KBM-7 (cell line): Measurements from ENCODE around the gene KCNQ4.
A peak's percentile ranks its signal among the peaks of the same experiment; 100 is the strongest.

Experiments
- DNase-seq: peaks from one replicate; pipeline ENCODE4 v3.0.0-alpha.2; 2015
- in situ Hi-C: fragments of 300-500 bp; cut with MboI; formaldehyde crosslinking; loops from 2 replicates; pipeline ENCODE4 v1.14.3; 2020; ENCODE audit warnings: low sequenced_read_pairs, low pct_unique_long_range_greater_than_20kb, mixed read lengths

Gene KCNQ4

DNA sequence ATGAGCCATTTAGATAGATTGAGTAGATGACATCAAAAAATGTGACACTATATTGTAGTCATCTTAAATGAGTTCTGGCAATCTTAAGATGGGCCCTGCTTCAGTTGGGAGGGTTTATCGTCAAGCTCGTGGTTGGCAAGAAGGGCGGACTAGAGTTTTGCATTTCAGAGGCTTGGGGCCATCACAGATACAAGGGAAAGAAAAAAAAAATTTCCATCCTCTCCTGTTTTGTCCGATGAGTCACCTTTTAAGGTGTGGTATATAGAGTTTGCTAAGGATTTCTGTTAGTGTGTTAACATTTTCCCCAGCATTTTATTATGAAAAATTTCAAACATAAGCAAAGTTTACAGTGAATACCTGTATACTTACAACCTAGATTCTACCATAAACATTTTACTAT, 31.8 kb upstream of the KCNQ4 start:
- in situ Hi-C loops: no loop called here
- no peak for DNase-seq

DNA sequence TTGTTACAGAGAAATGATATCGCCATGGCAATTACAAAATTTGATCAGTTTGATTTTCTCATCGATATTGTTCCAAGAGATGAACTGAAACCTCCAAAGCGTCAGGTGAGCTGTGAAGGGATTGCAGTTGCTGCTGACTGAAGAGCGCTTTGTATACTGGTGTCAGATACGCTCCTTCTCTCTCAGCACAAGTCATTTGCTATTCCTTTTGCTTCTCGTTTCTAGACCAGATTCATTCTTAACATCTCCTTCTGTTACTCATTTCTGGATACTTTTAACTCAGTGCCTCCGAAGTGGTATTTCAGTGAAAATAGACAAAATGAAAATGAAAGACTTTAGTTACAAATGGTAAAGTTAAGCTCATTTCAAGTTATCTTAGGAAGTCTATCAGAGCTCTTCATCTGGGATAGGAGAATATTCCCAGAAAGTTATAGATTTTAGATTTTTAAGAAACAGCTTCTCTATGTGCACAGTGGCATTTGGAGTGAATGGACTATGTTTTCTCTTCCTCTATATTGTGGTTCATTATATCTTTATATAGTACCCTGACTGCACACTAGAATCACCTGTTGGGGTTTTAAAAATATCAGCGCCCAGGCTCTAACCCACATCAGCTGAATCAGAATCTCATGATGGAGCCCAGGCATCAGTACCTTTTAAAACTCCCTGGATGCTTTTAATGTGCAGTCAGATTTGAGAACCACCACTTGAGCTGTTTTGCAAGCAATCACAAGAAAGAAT, 30.3 kb upstream of the KCNQ4 start:
- DNase-seq: no peak
- in situ Hi-C loops: no loop called here

DNA sequence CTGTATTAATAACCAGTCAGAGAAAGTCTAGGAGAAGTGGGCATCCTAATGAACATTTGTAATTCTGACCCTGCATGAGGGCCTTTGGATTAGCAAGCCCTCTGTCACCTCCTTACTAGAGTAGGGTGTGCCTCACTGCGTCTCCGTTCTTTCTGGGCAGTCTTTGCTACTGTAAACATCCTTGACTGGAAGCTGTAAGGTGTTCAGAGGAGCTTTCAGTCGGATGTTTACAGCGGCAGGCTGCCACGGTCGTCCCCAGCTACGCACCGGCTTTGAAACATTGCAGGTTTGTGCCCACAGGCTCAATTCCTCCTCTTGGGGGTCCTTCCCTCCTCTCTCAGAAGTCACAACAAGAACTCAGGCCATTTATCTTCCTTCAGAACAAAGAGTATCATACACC, 29.4 kb upstream of the KCNQ4 start:
- in situ Hi-C loops: no loop called here
- DNase-seq: no peak

DNA sequence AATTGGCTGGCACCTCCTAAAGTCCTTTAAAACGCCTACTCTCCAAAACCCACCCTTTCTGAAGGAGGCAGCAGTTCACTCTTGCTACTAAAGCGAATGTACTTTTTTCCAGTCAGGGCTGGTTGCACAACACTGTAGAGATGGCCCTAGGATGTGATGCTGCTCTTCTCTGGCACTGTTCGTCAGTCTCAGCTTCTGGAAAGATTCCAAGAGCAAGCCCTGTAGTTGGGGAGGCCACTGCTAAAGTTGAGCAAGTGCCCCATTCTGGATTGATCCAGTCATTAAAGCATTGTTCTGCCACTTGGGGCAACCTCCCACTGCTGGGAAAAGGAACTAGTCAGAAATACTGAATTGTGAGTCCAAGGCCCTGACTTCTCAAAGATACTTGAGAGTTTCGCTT, 28.5 kb upstream of the KCNQ4 start:
- in situ Hi-C loops: no loop called here

DNA sequence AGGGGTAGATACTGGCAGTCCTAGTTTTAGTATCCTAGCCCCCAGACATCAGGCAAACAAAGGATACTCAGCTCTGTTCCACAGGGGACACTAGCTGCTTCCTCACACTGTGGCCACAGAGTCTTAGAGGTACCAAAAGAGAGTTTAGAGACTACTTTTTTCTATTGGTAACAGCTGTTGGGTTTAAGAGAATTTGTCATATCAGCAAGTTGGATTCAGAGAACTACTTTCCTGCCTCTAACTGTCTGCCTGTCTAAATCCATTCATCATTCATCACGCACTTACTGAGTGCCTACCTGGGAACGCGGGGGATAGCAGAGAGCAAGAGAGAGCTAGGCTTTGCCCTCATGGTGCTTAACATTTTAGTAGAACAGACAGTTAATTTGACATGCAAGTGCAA, 27.1 kb upstream of the KCNQ4 start:
- no peak for DNase-seq
- in situ Hi-C loops: no loop called here

More for the DNA sequence above, 28.5 kb upstream of the KCNQ4 start:
- DNase-seq: no peak

DNA sequence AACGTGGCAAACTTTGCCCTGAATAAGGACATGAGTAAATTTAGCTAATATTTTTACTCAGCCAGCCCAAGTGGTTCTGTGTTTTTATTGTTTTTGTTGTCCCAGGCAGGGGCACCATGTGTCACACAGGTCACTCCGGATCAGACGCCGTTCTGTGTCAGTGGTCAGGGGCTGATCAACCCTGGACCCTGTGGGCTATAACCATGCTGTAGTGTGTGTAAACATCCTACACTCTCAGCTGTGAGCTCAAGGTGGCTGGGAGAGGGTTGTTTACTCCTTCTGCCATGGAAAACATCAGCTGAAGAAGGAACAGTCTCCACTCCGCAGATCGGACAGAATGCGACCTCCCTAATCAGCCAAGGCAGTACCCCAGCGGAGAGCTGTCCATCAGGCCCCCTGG, 26.5 kb upstream of the KCNQ4 start:
- no peak for DNase-seq
- in situ Hi-C loops: no loop called here

DNA sequence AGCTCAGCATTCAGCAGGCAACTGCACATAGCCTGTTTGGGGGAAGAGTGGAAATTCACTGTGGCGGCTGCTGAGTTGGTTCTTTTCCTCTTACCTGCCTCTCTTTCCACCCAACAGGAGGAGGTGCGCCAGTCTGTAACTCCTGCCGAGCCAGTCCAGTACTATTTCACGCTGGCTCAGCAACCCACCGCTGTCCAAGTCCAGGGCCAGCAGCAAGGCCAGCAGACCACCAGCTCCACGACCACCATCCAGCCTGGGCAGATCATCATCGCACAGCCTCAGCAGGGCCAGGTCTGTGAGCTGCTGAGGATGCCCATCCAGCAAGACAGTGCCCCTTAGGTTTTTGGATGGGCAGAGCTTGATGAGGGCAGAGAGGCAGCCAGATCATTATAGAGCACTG, 25.6 kb upstream of the KCNQ4 start:
- in situ Hi-C loops: no loop called here
- no peak for DNase-seq

DNA sequence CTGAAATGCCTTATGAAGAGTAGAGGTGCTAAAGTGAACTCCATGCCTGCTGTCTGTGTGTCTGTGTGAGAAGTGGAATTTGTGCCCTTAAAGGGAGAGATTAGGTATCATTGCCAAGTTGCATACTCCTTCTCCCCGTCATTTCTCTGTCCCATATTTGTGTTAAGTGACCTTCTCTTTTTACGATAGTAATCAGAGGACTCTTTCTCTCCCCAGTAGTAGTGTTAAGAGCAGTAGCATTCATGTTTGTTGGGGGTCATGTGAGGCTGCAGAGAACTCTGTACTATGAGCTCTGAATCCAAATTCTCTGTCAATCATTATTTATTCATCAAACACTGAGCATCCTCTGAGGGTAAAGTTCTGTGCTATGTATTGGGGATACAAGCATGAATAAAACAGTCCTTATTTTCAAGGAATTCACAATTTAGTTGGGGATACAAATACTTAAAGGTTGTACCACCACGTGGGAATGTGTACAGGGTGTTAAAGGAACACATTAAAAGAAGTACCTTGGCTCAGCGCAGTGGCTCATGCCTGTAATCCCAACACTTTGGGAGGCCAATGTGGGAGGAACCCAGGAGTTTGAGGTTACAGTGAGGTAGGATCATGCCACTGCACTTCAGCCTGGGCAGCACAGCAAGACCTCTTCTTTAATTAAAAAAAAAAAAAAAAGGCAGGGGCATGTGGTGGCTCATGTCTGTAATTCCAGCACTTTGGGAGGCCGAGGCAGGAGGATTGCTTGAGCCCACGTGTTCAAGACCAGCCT, 24.8 kb upstream of the KCNQ4 start:
- no peak for DNase-seq
- in situ Hi-C loops: no loop called here

DNA sequence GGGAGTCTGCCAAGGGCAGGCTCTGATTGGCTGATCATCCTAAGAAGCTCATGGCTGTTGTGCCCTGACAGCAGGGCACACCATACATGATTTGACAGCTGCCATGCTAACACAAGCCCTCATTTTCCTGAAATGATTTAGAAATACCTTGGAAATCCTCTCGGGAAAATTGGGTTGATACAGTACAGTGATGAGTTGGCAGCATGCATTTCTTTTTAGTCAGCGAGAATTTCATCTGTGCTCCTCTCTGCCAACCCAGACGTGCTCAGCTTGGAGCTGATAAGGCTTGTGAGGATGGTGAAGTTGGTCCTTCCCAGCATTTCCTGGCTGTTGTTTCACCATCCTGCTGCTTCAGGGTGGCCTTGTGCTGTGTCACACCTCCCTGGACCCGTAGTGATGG, 22.6 kb upstream of the KCNQ4 start:
- in situ Hi-C loops: no loop called here
- DNase-seq: no peak

DNA sequence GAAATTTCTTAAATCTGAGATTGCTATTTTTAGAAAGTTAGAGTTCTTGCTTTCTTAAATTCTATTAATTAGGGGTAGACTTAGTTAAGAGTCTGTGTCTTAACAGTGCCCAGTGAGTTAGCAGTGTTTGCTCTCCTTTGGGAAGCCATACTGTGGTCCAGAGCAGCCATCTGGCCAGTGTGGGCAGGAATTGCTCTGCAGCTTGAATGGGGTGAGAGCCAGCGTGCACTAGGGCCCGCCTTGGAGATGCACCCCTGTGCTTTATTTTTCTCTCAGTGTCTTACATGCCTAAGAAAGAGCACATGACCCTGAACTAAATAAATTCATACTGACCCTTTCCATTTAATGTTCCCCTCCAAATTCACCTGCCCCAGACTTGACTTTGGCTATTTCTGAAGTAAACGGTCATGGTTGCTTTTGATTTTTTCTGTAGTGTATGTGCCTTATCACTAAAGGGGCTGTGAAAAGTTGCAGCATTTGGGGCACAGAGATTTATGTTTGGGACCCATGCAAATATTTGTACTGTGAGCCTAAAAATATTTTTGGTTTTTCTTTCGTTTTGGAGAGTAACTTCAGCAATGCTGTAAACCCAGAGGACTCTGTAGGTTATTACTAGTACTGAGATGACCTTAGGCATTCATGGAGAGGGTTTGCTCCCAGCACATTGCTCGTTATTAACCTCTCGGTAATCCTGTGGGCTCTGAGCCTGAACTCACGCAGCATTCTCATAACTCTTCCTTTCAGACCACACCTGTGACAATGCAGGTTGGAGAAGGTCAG, 21.3 kb upstream of the KCNQ4 start:
- in situ Hi-C loops: no loop called here
- DNase-seq: no peak

DNA sequence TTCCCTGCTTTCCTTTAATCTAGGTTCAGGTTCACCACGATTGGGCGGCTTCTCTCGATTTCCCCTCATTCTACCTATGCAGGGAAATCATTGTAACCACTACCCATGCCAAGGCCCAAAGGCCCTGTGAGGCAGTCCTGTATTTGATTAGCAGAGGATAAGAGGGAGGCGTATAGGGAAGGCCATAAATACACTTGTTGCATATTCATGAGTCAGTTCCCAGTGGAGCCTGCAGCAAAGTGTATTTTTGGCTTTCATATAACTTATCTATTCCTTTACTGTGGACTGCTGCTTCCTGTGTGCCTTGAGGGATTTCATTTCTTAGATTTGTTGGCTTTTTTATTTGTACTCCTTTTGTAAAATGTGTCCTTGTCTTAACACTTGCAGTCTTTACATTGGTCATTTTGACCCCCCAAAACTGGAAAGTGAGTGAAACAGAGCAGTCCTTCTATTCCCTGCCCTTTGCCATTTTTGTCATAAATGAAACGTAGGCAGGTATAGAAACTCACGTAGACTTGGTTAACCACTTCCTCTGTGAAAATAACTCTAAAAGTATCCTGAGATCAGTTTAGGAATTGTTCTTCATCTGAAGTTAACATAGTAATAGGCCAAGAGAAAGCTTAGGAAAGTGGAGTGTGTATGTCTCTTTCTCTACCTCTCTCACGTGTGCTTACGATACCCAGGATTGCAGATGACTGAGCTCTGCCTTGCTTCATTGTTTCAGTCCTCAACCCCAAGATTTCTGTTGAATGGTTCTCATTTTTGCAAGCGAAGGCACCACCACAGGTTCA, 19.6 kb upstream of the KCNQ4 start:
- in situ Hi-C loops: no loop called here
- DNase-seq: no peak

DNA sequence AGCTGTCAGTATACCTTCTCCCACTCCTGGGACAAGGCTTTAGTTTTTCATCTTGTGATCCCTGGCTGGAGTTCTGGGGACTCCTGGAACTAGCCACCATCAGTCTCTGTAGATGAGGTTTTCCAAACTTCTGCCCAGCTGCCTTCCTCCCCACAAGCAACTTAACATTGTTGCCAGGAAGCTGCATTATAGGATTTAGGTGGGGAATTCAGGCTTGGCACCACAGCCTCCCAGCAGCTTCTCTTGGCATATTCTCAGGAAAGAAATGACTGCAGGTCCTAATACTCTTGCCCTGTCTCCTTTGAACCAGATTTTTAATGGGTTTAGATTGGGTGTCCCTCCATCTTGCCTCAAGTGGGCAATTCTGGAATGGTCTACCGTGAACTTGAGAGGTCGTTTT, 18.6 kb upstream of the KCNQ4 start:
- DNase-seq: no peak
- in situ Hi-C loops: no loop called here

DNA sequence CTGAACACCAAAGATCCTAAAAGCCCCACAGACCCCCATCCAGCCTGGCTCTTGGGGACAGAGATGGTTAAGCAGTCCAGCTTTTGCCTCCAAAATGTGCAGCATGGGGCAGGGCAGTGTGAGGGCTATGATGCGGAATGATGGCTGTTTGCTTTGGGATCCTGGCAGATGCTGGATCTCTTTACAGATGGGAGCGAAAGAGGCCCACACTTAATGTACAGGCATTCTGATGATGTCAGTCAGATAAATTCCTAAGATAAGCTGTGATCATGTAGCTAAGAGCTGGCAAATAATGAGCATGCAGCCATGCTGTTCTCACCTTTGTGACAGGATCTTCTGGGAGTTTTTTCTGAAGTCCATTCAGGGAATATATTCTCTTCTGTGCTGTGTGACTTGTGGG, 17.6 kb upstream of the KCNQ4 start:
- in situ Hi-C loops: no loop called here
- DNase-seq: no peak

DNA sequence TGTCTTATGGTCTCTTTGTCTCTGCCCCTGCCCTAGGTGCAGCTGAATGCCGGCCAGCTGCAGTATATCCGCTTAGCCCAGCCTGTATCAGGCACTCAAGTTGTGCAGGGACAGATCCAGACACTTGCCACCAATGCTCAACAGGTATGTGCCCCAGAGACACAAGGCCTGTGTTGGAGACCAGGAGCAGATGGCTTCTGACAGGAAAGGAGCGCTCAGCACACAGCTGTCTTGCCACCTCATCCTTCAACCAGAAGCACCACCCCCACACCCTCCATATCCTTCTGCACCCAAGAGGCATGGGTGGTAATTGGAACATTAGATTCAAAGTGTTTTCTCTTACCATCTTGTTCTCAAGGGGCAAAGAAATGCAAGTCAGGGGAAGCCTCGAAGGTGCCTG, 17.0 kb upstream of the KCNQ4 start:
- in situ Hi-C loops: no loop called here
- DNase-seq: no peak

DNA sequence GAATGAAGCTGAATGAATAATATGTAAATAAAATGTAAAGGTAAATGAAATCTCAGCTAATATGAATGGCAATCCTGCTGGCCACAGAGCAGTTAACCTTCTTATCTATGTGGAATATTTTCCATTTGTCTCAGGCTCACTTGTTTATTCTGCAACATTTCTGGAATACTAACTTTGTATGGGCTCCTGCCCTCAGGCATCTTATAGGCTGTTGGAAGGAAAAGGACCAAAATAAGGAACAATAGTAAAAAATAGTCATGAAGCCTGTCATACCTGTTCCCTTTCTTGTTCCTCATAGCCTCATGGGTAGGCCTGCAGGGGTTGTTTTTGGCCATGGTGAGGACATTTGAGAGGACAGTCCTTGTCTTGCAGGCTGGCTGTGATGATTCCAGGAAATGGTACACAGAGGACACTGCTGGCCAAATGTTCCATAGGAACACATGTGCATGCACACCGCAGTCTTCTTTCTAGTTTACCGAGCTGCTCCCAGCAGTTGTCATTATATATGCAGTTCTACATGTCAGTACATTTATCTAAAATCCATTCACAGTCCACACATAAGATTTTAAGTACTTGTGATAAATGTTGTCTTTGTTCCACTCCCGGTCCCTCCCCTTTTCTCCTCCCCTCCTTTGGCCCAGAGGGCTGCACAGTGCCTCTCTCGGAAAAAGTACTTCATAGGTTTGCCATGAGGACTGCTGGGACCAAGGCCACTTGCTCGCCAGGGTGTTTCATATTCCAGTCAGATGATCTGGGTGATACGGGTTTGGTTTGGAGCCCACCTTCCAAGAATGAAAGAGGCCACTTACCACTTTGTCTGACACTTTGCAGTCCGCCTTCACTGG, 15.2 kb upstream of the KCNQ4 start:
- no peak for DNase-seq
- in situ Hi-C loops: no loop called here

DNA sequence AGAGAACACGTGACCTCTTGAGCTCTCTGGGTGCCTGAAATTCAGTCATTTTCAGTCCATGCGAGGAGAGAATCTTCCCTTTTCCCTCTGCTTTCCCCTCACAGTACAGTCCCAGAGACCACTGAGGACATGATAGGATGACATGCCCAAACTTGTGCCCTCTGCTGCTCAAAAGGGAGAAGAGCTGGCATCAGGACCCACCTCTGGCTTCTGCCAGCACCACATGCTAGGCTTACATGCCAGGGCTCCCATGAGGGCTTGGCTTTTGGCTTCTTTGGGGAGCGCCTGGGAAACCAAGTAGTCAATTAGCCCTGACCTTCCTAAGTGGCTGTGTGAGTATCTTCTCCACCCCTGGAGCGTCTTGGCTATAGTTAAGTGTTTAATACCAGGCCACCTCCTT, 13.8 kb upstream of the KCNQ4 start:
- DNase-seq: no peak
- in situ Hi-C loops: no loop called here

DNA sequence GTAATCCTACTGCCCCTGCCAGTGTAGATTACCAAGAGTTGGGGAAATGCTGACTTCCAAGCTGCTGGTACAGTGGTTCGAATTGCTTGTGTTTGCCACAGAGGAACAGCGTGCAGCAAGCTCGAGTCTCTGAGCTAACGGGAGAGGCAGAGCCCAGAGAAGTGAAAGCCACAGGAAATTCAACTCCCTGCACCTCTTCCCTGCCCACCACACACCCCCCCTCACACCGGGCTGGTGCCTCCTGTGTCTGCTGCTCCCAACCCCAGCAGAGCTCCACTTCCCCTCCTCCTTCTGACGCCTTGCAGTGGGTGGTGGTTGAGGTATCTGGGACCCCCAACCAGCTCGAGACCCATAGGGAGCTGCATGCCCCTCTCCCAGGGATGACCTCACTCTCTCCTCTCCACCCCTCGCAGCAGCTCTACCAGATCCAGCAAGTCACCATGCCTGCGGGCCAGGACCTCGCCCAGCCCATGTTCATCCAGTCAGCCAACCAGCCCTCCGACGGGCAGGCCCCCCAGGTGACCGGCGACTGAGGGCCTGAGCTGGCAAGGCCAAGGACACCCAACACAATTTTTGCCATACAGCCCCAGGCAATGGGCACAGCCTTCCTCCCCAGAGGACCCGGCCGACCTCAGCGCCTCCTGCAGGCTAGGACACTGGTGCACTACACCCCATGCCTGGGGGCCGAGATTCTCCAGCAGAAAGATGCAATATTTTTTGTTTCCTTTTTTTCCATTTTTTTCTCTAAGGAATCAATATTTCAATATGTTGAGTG, 13.1 kb upstream of the KCNQ4 start:
- peak; percentile 38 for DNase-seq
- in situ Hi-C loops: no loop called here
